Measurements from ENCODE around the gene SLC7A4.
A peak's percentile ranks its signal among the peaks of the same experiment; 100 is the strongest.

SLC7A4 gene

DNA sequence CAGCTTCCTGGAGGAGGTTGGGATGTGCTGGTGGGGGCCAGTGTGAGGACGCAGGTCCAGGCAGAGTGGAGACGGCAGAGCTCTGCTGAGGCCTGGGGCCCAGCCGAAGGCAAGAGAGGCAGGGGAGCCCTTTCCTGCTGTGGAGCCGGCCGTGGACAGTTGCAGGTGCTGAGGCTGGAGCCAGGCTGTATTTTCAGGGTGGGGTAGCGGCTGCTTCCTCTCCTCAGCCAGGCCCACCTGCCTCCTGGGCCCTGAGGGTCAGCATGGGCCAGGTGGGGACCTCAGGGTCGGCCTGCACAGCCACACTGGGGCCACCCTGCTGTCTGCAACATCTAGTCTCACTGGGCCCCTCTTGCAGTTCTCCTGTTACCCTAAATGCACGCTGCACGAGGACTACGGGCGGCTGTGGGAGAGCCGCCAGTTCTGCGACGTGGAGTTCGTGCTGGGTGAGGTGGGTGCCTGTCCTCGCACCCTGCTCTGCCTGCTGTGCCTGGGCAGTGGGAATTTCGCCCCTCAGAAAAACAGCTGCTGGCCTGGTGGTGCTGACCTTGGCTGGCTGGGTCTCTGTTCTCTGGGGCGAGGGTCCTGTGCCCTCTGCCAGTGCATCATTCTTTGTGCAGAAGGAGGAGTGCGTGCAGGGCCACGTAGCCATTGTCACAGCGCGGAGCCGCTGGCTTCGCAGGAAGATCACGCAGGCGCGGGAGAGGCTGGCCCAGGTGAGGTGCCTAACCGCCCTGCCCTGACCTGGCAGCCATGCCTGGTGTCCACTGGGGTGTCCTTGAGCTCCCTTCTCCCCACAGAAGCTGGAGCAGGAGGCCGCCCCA lies 38.8 kb downstream of the SLC7A4 start:
- H3K4me3 ChIP-seq (ENCODE audit: low read depth, low read length) = no peak overlapping the region
- in situ Hi-C loops (cut with HindIII; ENCODE audit: low sequenced_read_pairs) = no loop called here
- TF ChIP-seq, protein P1, sequence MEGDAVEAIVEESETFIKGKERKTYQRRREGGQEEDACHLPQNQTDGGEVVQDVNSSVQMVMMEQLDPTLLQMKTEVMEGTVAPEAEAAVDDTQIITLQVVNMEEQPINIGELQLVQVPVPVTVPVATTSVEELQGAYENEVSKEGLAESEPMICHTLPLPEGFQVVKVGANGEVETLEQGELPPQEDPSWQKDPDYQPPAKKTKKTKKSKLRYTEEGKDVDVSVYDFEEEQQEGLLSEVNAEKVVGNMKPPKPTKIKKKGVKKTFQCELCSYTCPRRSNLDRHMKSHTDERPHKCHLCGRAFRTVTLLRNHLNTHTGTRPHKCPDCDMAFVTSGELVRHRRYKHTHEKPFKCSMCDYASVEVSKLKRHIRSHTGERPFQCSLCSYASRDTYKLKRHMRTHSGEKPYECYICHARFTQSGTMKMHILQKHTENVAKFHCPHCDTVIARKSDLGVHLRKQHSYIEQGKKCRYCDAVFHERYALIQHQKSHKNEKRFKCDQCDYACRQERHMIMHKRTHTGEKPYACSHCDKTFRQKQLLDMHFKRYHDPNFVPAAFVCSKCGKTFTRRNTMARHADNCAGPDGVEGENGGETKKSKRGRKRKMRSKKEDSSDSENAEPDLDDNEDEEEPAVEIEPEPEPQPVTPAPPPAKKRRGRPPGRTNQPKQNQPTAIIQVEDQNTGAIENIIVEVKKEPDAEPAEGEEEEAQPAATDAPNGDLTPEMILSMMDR (IDR thresholded peaks at IDR 0.05; ENCODE audit: low read depth, low read length, missing control alignments) = no peak
- DNase-seq (ENCODE audit: low read depth) = no peak

DNA sequence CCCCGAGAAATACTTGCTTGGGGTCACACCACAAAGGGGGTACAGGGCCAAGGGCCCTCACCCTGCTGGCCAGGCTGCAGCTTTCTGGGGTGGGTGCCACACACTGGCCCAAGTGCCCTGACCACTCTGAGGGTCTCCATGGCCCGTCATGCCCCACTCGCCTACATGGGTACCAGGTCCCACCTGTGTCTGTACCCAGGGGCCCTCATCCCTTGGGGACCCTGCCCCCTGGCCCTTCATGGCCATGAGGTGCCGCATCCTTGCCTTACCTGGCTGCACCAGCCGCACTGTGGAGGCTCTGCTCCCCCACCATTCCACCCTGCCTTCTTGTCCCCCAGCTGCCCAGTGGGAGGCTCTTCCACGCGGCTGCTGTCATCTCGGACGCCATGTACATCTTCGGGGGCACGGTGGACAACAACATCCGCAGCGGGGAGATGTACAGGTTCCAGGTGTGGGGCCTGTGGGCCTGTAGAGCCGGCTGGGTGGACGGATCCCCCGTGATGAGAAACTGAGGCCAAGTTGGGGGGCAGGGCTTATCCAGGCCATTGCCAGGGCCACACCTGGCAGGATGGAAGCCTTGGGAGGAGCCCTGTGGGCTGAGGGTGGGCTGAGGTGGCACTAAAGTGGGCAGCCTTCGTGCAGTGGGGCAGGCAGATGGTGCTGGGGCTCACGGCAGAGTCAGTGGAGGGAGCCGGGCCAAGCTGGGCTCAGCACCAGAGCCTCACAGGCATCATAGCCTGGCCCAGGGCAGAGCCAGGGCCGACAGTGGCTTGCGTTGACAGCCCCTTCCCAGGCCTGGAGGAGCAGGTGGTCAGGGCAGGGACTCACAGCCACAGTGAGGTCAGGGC lies 39.7 kb downstream of the SLC7A4 start:
- in situ Hi-C loops (cut with HindIII; ENCODE audit: low sequenced_read_pairs) = no loop called here
- H3K4me3 ChIP-seq (ENCODE audit: low read depth, low read length) = no peak overlapping the region
- TF ChIP-seq, protein P1 (IDR thresholded peaks at IDR 0.05; ENCODE audit: low read depth, low read length, missing control alignments) = no peak
- DNase-seq (ENCODE audit: low read depth) = no peak

DNA sequence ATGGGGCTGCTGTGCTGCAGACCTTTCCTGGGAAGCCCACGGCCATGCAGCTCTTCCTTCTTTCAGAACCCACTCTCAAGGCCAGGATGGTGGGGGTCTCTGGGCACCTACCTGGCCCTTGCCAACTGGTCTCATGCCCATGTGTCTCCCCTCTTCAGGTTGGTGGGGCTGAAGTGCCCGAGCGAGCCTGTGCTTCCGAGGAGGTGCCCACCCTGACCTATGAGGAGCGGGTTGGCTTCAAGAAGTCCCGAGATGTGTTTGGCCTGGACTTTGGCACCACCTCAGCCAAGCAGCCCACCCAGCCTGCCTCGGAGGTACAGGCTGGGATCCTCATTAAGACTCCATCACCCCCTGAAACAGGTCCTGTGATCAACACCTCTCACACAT lies 40.3 kb downstream of the SLC7A4 start:
- in situ Hi-C loops (cut with HindIII; ENCODE audit: low sequenced_read_pairs) = no loop called here
- H3K4me3 ChIP-seq (ENCODE audit: low read depth, low read length) = no peak overlapping the region
- TF ChIP-seq, protein P1 (IDR thresholded peaks at IDR 0.05; ENCODE audit: low read depth, low read length, missing control alignments) = no peak
- no peak for DNase-seq (ENCODE audit: low read depth)

DNA sequence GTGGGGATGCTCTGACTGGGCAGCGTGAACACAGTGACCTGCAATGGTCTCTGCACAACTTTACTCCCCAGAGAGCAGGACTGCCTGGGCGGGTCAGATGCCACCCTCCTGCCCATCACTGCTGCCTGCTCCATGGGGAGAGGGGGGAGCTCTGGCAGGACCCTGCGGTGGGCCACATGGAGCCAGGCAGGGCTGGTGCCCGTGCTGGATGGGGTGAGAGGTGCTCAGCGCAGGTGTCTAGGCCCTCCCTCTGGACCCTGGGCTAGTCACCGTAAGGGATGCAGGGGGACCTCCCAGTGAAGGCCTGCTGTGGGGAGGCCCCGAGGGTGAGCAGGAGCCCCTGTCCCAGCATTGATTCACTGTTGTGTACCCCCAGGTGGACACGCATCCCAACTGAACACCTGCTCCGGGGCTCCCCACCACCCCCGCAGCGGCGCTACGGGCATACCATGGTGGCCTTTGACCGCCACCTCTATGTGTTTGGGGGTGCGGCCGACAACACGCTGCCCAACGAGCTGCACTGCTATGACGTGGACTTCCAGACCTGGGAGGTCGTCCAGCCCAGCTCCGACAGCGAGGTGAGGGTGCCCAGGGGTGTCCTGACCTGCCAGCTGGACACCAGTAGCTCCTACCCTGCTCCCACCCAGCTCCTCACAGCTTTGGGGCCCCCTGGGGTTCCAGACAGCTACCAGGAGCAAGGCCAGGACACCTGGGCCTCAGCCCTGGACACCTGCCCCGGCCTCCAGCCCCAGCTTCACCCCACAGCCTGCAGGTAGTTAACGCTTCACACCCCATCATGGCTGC lies 40.9 kb downstream of the SLC7A4 start:
- DNase-seq (ENCODE audit: low read depth) = no peak
- H3K4me3 ChIP-seq (ENCODE audit: low read depth, low read length) = no peak overlapping the region
- TF ChIP-seq, protein P1 (IDR thresholded peaks at IDR 0.05; ENCODE audit: low read depth, low read length, missing control alignments) = no peak
- in situ Hi-C loops (cut with HindIII; ENCODE audit: low sequenced_read_pairs) = no loop called here

DNA sequence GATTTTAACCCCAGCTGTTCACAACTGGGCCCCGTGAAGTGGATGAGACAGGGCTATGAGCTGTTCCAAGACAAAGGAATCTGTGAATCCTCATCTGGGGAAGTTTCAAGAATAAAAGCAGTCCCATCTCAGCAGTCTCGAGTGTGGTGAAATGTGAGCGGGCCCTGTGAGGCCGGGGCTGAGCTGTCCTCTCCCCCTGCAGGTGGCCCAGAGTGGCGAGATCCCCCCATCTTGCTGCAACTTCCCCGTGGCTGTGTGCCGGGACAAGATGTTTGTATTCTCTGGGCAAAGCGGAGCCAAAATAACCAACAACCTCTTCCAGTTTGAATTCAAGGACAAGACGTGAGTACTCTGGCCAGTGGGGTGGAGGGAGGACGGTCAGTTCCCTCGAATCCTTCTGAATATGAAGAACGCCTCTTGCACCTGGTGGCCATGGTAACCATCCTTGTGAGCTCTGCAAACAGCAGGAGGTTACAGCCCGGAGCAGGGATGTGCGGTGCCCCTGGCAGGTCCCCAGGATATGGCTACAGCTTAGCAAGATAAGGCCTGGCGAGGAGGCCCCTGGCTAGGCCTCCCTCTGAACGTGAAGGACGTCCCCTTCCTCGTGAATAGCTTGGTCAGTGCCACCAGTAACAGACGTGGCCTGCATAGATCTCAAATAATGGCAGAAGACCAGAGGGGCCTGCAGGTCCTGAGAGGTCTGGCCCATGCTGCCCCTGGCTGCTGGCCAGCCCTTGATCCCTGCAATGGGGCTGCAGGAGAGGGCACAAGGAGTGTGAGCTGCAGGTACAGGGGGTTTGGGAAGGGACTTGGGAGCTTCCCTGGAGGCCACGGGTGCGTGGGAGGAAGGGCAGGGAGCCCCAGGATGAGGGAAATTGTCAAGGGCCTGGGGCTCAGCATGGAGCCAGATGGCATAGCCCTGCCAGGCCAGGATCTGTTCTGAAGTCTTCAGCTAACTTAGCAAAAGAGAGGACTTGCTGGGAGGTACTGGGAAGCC lies 41.9 kb downstream of the SLC7A4 start:
- DNase-seq (ENCODE audit: low read depth) = no peak
- in situ Hi-C loops (cut with HindIII; ENCODE audit: low sequenced_read_pairs) = no loop called here
- TF ChIP-seq, protein P1 (IDR thresholded peaks at IDR 0.05; ENCODE audit: low read depth, low read length, missing control alignments) = peak; percentile 14
- no peak overlapping the region for H3K4me3 ChIP-seq (ENCODE audit: low read depth, low read length)
